ENCODE results near the gene DIP2C. TPM values are rescaled to one million over a fixed set of nuclear protein-coding genes. Genes with fewer than 3 reads are reported as not detected.

Gene DIP2C
- total RNA-seq, 2 donors from 2014 or later = 21.6 to 30.5 TPM

DNA sequence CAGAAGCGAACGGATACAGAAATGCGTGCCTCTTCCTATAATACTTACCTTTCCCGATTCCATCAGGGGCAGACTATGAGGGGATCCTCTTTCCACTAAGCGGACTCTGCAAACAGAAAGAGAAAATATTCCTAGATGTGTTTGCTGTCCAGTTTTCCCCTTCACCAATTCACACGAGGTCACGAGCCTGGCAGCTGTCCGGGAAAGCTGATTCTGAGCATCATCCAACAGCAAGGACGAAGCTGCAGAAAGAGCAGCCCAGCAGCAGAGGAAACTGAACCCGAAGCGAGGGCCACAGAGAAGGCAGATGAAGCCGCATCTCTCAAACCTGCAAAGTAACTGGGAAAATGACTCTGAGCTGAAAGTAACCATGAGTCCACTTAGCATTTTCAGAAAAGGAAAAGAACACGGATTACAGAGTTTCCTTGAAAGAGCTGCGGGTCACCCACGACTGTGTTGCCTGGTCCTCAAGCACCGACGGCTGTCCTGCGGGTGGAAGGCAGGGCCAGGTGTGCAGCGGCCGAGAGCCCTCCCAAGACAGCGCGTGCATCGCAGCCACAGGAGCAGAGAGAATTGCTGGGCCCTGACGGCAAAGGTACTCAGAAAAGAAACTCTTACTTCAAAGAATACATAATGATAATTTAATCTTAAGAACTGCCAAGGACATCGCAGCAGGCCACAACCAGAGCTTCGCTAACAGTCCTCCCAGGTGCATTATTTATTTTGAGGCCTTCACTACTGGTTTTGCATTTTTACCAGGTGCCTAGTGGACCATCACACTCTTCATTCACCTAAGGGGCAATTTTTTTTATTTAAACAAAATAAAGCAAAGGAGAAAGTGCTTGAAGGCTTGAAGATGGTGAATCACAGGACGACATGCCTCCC, 400.9 kb downstream of the DIP2C start:
- intact Hi-C loops (cut with DNase I) = no loop called here
- DNase-seq = no peak
- no peak for ATAC-seq

DNA sequence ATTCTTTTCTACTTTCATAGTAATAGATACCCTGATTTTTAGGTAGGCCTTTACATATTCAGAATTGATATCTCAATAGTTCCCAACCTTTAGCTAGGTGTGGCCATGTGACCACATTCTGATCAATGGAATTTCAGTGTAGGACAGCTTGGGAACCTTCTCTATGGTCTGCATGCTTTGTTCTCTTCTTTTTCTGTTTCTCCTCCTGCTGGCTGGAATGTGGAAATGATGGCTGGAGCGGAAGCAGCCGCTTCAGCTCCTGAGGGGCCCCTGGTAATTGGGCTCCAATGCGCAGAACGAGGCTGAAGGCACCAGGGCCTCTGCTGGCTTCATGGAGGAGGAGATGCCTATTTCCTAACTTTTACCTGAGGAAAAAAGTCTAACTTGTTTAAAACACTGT, 401.7 kb downstream of the DIP2C start:
- DNase-seq (no peak), ATAC-seq (no peak)
- intact Hi-C loops (cut with DNase I) = no loop called here

DNA sequence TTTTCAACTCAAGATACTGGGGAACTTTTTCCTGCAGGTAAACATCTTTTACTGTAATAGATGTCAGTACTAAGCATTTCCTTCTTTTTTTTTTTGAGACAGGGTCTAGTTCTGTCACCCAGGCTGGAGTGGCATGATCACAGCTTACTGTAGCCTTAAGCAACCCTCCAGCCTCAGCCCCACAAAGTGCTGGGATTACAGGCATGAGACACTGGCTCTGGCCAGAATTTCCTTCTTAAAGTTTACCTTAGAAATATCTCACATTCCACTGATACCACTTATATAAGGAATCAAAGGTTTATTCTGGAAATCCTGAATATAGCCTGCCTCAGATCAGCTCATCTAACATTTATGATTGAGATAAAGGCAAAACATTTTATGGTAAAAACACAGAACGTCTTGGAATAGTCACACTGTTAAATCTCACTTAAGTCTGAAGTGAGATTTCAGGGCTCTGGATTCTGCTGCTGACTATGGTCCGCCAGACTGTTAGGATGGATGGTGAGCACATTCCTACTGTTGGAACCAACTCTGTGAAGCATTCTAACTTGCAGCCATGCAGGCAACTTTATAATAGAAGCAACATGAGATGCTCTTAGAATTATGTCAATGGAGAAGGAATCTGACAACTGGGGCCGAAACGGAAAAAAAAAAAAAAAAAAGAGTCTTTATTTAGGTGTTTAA, 402.3 kb downstream of the DIP2C start:
- DNase-seq (no peak), ATAC-seq (no peak)
- intact Hi-C loops (cut with DNase I) = no loop called here

DNA sequence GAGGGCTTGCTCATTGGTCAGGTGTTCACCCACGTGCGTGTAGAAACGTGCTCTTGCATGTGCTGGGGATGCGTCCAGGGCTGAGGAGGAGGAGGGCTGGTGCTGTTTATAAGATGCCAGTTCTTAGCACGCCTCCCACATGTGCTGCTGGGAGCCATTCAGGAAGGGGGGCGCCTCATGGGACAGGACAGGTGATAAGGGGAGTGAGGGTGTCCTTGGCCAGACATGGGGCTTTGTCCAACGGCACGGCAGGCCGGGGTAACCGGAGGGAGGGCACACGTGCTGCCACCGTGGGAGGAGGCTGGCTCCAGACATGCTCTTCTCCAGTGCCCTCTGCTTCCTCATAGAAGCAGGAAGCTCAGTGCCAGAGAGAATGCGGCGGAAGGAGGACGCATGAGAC, 404.3 kb downstream of the DIP2C start:
- intact Hi-C loops (cut with DNase I) = no loop called here
- DNase-seq = no peak
- peak in 1 of 2 donors; percentile 15 for ATAC-seq

DNA sequence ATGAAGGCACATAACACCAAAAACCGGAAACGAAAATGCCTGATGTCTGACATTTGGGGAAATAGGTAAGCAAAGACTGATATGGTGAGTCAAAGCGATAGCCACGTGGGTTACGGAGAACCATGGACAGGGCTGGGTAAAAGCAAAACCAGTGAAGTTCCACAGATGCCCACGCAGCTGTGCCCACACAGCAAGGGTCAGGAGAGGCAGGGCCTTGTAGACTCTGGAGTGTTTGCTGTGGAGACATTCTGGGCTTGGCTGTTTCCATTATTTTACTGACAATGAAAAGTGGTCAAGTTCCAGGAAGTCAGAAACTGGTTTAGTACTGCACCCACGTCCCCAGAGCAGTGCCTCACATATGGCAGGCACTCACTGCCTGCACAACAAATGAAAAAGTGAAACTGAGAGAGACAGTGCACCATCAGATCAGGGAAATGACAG, 405.5 kb downstream of the DIP2C start:
- ATAC-seq (no peak), DNase-seq (no peak)
- intact Hi-C loops (cut with DNase I) = no loop called here

DNA sequence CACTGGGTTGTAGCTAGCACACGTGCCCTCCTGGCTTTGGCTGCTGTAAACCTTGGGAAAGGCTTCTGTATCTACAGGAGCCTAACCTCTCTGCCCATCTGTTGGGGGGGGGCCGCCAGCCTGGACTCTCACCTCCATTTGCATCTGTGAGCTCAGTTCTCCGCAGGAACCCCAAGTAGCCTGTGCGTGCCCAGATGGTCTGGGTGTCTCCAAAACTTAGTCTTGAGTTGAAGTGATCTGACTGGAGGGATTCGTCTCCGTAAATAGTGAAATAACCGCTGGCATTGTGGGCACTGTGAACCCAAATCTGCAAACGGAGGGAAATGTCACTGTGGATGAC, 406.4 kb downstream of the DIP2C start:
- ATAC-seq (no peak), DNase-seq (no peak)
- intact Hi-C loops (cut with DNase I) = no loop called here

DNA sequence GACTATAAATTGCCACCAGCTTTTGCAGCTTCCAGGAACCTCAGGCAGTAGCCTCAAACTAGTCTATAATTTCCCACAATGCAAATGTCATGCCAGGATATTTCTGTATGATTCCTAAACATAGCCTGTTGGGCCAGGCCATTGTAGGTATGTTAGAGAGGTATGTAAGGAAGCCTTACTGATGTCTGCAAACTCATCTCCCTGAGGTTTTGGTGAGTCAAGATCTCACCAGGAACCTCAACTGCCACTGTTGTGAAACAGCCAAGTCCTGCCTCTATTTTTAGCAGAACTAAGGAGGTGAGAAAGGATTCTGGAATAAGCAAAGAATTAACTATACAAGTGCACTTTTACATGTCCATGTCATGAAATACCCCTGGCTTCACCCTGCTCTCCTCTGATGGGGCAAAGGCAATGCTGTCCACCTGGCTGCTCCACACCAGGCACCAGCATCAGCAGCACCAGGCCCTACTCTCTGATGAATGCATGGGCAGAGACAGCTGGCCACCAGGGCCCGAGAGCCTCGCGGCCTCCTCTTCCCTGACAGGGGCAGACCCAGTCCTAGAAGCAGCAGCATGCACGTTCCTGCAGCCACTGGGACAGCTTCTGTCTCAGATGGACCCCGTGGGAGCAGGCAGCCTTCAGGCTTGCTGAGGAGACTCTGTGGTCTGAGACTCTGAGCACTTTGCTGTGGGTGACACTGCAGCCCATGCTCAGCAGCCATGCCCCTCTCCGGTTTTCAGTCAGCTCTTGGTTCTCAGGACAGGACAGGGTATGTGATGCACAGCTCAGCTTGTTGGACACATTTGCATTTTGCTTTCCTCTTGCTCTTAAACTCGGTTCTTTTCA, 407.0 kb downstream of the DIP2C start:
- ATAC-seq = no peak

DNA sequence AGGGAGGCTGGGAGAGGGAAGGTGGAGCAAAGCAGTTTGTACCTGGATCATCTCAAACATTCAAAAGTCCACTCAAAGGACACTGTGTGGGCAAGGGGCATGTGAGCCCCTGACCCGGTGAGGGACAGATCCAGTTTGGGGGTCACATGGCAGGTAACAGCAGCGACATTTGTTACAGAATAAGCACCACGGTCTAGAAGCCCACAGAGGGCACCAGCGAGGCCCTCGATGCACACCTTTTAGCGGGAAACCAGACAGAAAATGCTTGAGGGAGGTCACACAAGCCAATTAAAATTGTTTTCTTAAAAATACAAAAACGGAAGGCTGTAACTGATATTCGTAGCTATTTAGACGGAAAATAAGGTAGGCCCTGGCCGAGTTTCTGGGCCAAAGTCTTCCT, 409.8 kb downstream of the DIP2C start:
- intact Hi-C loops (cut with DNase I) = no loop called here
- ATAC-seq (no peak), DNase-seq (no peak)

More for the DNA sequence above, 407.0 kb downstream of the DIP2C start:
- intact Hi-C loops (cut with DNase I) = no loop called here
- DNase-seq = no peak

DNA sequence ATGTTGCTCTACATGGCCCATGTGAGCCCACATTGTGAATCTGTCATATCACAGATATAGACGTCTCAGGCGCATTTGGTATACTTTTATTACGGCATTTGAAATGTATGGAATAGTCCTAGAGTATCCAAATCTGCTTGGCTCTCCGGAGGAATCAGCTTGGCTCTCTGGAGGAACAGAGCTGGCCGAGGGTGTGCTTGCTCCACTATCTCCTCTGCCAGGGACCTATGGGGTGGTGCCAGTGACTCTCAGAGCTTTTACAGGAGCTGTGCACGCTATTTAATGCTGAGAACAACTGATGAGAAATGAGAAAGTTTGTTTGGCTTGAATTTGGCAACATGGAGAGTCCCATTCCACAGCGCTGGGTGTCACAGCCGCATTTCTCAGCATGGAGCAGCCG, 410.2 kb downstream of the DIP2C start:
- DNase-seq = no peak
- no peak for ATAC-seq
- intact Hi-C loops (cut with DNase I) = no loop called here

DNA sequence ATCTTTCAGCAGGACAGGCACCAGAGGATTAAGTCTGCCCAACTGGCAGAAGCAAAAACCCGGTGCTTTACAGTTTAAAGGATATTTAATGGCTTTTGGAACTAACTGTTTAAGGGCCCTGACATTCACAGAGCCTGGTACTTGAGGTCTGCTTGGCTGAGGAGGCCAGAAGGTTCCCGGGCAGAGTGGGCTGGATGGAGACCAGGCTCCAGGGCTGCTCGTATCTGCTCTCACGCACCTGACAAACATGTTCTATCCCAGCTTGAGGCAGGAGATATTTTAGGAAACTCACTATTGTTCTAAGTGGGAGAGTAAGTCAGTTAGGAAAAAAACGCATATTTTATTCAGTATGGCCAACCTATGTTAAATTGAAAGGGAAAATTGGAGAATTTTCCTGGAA, 410.8 kb downstream of the DIP2C start:
- ATAC-seq (peak in 1 of 2 donors; percentile 46), DNase-seq (no peak)
- intact Hi-C loops (cut with DNase I) = no loop called here

DNA sequence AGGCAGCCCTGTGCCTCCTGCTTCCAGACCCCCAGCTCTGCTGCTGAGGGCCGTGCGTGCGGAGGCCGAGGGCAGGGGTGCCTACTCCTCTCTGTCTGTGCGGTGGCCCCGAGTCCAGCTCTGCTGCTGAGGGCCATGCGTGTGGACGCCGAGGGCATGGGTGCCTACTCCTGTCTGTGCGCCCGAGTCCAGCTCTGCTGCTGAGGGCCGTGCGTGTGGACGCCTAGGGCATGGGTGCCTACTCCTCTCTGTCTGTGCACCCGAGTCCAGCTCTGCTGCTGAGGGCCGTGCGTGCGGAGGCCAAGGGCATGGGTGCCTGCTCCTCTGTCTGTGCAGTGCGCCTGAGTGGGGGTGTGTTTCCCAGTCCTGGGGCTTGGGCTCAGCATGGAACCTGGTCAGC, 411.5 kb downstream of the DIP2C start:
- intact Hi-C loops (cut with DNase I) = no loop called here
- no peak for DNase-seq
- no peak for ATAC-seq

DNA sequence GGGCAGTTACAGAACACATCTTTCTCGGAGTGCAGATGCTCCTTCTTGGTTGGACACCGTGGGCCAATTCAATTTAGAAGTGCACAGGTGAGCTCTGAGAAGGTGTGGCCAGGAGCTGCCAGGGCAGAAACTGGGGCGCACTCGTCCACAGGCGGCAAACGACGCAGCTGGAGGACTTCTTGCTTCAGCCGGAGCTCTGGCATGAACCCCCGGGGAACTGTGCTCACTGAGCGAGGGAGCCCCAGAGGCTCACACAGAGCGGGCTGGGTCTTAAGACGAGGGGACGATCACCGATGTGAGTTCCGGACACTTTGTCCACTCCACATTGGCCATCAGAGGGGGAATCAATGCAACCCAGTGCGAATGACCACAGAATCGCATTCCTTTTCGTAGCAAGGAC, 413.8 kb downstream of the DIP2C start:
- intact Hi-C loops (cut with DNase I) = no loop called here
- DNase-seq (no peak), ATAC-seq (no peak)

DNA sequence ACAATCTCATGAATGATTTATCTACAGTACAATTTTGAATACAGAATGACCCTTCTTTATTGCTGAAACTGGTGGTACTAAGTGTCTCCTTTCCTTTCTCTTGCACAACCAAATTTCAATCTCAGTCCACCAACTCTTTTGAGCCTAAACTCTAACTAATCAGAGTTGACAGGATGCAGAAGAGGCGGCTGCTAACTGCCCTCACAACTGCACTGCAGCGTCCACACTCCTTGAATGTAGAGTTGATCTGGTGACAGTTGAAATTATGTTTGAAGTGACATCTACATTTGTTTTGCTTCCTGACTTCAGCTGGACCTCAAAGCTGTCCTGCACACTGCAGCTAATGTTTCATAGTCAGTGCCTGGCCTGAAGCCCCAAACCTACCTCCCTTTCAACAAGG, 414.6 kb downstream of the DIP2C start:
- intact Hi-C loops (cut with DNase I) = no loop called here
- no peak for DNase-seq
- ATAC-seq = no peak

DNA sequence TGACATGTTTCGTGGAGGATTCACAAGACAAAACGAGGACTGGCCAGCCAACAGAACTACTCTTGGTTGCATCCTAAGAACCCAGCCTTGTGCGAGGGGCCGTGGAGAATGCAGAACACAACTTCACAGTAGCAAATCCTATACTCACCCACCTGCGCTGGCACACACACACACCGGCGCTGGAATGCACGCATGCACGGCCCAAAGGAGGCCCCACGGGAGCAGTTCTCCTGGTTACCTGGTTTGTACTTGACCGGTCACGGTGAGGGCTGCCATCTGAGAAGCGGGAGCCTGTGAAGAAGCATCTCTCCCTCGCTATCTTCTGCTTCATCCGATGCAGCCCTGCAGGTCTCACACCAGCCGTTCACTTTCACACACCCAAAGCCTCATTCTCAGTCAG, 416.4 kb downstream of the DIP2C start:
- intact Hi-C loops (cut with DNase I) = no loop called here
- ATAC-seq (no peak), DNase-seq (no peak)

DNA sequence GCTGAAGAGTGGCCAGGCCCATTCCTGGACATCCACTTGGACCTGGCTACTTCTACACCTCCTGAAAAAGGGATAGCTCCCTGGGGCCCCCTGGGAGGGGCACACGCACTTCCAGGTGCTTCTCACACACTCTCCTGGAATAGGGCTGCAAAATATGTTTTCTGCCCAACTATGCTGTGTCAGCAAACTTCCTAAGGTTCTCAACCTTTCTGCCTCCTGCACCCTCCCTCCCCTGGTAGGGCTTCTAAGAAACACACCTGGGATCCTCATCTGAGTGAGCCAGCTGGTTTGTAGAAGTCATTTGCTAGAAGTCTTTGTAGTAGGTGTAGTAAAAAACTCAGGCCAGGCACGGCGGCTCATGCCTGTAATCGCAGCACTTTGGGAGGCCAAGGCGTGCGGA, 417.7 kb downstream of the DIP2C start:
- ATAC-seq (no peak), DNase-seq (no peak)
- intact Hi-C loops (cut with DNase I) = no loop called here

DNA sequence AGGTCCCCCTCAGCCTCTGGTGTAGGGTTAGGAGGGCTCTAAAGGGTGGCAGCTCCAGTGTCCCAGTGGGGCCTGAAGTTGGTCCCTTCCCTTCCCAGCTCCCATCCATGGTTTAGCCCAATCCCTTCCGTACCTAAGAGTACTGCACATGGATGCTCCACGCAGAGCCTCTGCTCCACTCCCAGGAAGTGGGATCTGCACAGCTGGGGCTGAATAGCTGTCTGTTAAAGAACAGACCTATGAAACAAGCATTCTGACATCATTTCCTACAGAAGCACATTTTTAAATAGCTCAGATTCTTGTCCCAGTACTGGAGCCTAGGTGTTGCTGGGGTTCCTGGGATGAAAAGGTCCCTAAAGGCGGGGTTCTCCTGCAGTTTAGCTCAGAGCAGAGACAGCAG, 418.3 kb downstream of the DIP2C start:
- intact Hi-C loops (cut with DNase I) = no loop called here
- ATAC-seq (no peak), DNase-seq (no peak)

DNA sequence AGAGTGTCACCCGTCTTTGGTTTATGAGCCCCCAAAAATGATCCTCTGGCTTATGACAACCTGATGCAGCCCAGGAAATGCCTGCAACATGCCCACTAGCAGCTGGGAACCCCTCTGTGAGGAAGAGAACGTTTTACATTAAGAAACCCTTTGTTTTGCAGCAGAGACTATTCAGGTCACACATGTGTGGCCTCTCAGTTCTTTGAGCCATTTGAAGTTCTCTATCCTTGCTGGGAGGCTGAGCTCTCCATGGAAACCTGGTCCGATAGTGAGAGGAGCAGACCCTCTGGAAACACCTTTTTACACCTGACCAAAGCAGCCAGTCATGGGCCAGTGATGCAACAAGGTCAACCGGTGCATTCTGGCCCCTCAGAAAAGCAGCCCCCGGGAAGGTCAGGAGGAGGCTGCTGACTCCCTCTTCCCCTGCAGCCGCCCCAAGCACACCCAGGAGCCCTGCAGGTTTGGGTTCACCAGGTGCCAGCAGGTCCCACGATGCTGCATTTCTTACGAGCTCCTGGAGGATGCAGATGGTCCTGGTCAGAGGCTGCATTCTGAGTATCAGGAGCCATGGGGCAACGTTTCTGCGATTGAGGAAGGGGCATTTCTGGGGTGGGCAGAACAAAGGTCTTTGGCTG, 419.9 kb downstream of the DIP2C start:
- no peak for ATAC-seq
- no peak for DNase-seq
- intact Hi-C loops (cut with DNase I) = no loop called here

DNA sequence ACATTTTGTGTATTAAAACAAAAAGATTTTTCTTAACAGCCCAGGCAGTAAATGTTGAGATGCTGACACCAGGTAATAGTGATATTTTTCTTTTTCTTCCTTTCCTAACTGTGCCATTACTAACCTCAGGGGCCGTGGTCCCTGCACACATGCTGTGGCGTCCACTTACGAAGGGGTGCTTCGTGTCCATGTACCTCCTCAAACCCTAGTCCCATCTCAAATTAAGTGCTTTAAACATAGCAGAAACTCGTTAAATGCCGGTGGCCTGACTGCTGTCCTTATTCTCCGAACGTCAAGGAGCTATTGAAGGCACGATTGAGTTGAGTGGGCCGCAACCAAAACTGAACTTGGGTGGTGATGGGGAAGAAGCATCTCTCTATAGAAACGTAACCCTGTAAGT, 421.8 kb downstream of the DIP2C start:
- ATAC-seq = no peak
- intact Hi-C loops (cut with DNase I) = no loop called here

DNA sequence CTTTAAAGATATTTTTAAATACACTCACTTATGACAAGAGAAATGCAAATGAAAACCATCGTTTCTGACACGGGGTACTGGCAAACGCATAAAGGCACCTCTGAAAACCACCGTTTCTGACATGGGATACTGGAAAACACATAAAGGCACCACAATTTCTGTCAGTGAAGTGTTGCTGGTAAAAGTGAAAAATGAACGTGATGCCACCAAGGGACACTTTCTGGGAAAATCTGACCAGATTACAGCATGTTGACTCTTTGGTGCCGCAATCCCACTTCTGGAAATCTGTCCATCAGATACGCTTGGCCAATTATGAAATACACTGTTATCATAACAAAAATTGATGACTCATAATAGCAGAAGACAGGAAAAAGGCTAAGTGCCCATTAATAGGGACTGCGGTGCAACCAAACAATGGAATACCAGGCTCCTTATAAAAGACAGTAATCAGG, 422.5 kb downstream of the DIP2C start:
- ATAC-seq (no peak), DNase-seq (no peak)
- intact Hi-C loops (cut with DNase I) = no loop called here

More for the DNA sequence above, 421.8 kb downstream of the DIP2C start:
- no peak for DNase-seq
